ENCODE results near the gene BBS7.

GRCh38 chr4:121777625-121778024 lies 92.6 kb downstream of the BBS7 start:
- no peak for TF ChIP-seq CTCF (conservative IDR thresholded peaks at IDR 0.05; ENCODE audit: low read length)
- TF ChIP-seq EZH2phosphoT487 (IDR thresholded peaks at IDR 0.05; ENCODE audit: borderline replicate concordance, low read depth, low read length): no peak

All from OCI-LY7 (cell line).